ENCODE data around the gene PRPSAP1. TPM values are rescaled to one million over a fixed set of nuclear protein-coding genes. Genes with fewer than 3 reads are reported as not detected.
"Not testable (repeated sequence)": the region's sequence is repeated elsewhere in the genome, so short reads cannot be mapped to it uniquely, and the experiment has no call there.

PRPSAP1 gene
- total RNA-seq, 1 donor from 2014 or later: 25.8 TPM

DNA sequence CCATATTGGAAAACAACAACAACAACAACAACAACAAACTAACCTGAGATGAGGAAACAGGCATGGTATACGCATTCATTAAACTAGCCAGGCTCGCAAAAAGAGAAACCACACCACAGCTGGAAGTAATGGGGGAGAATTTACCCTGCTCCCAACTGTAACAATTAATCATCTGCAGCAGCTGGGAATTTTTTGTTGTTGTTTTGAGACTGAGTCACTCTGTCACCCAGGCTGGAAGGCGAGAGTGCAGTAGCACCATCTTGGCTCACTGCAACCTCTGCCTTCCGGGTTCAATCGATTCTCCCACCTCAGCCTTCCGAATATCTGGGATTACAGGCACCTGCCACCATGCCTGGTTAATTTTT, 16.3 kb downstream of the PRPSAP1 start:
- intact Hi-C loops (cut with DNase I): no loop called here
- DNase-seq (ENCODE audit: low spot score): no peak

DNA sequence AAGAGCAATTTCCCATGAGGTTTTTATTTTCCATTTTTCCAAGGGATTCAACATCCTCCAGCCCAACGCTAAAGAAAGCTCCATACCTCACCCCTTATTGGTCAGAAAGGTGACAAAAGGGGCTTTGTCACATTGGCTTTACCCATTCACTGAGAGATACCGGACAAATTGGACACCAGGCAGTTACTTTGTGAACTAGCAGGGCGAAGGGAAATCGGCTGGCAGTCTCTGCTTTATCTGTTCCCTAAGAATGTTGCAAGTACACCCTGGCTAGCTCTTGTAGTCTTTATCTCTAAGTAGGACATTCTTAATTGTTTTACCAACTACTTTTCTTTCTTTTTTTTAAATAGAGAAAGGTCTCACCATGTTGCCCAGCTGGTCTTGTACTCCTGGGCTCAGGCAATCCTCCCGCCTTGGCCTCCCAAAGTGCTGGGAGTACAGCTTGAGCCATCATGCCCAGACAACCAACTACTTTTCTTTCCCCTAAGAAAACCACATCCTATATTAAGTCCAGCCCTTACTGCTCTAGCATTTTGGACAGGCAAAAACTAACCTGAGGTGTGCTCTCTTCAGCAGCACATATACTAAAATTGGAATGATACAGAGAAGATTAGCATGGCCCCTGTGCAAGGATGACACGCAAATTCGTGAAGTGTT, 16.8 kb downstream of the PRPSAP1 start:
- DNase-seq (ENCODE audit: low spot score): no peak
- intact Hi-C loops (cut with DNase I): no loop called here

DNA sequence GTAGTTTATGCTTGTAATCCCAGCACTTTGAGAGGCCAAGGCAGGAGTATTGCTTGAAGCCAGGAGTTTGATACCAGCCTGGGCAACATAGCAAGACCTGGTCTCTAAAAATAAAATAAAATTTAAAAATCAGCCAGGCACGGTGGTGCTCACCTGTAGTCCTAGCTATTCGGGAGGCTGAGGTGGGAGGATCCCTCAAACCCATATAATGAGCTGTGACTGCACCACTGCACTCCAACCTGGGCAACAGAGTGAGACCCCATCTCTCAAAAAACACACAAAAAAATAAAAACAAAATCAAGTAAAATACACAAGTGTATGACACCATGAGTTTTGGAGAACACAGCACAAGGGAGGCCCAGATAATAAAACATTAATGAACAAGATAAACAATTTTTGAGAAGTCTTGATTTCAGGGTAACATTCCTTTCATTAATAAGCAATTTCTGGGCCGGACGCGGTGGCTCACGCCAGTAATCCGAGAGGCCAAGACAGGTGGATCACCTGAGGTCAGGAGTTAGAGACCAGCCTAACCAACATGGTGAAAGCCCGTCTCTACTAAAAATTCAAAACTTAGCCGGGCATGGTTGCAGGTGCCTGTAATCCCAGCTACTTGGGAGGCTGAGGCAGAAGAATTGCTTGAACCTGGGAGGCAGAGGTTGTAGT, 17.9 kb downstream of the PRPSAP1 start:
- intact Hi-C loops (cut with DNase I): no loop called here
- no peak for DNase-seq (ENCODE audit: low spot score)

DNA sequence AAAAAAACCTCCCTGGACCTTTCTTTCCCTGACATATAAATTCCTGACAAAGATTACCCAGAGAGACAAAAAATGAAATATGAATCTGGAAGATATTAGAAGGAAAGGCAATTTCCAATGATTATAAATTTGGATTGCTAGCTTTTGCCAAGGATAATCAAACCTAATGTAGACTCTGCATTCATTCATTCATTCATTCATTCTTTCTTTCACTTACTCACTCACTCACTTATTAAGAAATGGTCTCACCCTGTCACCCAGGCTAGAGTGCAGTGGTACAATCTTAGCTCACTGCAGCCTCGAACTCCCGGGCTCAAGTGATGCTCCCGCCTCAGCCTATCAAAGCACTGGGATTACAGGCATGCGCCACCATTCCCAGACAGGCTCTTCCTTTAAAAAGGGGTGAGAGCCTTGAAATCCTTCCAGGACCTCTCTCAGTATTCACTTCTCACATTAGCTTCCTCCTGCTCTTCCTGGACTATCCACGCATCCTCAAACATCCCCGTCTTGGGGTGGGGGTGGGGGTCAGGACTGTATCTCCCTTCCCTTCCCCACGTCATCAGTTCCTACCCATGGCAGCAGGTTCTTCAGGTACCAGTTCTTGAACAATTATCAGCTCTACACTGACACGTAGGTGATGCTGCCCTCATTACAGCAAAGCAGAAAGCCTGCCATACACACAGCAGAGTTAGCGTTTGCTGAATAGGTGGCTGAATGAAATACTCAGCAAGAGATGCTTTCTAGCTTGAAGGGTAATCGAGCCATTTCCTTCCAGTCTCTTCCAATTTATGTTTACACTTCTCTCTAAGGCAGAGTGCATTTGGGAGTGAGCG, 19.8 kb downstream of the PRPSAP1 start:
- no peak for DNase-seq (ENCODE audit: low spot score)
- intact Hi-C loops (cut with DNase I): no loop called here

DNA sequence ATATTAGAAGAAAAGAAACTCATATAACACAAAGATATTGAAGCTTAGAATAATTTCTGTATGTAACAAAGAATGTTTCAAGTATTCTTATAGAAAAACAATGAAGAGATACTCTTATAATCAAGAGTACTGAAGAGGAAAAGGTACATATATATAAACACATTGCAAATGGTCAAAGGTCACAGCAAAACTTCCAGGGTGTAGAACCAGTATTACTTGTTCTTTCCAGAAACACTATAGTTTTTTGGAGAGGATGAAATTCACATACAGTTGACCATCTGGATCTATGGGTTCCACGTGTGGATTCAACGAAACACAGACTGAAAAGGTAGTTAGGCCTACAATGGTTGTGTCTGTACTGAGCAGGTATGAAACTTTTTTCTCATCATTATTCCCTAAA, 22.6 kb downstream of the PRPSAP1 start:
- no peak for DNase-seq (ENCODE audit: low spot score)
- intact Hi-C loops (cut with DNase I): no loop called here

DNA sequence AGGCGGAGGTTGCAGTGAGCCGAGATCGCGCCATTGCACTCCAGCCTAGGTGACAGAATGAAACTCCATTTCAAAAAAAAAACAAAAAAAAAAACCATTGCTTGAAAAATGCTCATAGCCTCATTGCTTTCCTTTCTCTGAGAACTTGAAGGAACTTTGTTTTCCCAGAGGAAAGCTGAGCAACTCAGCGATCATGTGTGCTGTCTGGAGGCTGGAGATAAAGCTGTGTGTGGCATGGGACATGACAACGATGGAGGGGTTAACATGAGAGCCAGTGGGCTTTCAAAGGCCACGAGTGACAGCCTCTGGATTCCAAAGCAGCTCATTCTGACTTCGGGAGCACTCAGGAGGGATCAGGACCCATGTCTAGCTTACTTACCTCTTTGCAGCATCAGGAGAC, 24.1 kb downstream of the PRPSAP1 start:
- DNase-seq (ENCODE audit: low spot score): no peak
- intact Hi-C loops (cut with DNase I): no loop called here

DNA sequence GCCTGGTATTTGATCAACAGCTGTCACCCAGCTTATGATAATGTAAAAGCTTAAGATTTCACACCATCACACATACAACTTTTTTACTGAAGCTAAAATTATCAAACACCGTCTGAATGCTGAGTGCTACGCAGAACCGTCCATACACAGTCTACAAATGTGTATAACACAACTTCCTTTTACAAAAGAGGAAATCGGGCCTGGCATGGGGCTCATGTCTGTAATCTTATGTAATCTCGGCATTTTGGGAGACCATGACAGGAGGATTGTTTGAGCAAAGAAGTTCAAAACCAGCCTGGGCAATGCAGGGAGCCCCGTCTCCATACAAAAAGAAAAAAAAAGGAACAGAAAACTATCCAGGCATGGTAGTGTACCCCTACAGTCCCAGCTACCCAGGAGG, 26.0 kb downstream of the PRPSAP1 start:
- DNase-seq (ENCODE audit: low spot score): no peak
- intact Hi-C loops (cut with DNase I): no loop called here

DNA sequence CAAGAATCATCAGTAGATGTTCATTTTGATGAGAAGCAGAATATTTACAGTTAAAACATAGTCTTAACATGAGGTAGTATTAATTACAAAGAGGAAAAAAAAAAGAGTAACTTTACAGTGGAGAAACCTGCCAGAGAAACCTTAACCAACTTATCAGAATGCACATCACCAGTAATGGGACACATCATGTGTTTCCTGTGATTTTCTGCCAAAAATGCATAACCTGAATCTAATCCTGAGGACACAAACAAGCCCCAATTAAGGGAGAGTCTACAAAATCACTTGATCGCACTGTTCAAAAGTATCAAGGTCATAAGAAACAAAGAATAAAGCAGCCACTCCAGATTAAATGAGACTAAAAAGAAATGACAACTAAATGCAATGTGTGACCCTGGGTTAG, 27.4 kb downstream of the PRPSAP1 start:
- DNase-seq (ENCODE audit: low spot score): no peak
- intact Hi-C loops (cut with DNase I): no loop called here

DNA sequence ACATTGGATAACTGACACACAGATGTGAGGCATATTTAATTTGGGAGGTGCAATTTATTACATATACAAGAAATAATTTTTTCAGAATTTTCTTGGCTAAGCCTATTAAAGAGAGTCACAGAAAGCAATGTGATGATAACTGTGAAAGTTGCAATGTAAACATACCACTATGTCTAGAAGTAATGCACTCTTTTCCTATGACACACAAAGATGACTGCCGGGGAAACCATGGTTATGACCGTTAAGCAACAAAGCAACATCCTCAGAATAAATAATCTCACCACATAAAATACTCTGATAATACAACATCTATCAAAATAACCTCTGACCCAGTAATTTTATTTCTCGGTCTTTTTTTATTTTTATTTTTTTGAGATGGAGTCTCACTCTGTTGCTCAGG, 35.1 kb downstream of the PRPSAP1 start:
- intact Hi-C loops (cut with DNase I): no loop called here
- DNase-seq (ENCODE audit: low spot score): no peak

DNA sequence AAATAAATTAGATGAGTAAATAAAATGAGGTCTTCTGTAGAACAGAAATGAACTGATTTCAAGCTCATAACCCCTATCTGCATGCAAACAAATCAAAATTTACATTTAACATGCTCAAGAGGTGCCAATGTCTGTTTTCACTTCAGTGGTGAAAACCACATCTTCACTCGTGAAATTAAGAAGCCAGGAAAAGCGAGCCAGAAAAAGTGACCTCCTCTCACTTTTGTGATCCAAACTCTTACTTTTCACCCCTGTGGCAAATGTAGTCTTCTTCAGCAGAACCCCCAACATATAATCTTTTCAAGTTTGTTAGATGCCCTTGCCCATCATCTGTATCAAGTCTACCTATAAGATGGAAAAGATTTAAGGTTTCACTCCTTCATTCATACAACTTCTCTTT, 36.2 kb downstream of the PRPSAP1 start:
- intact Hi-C loops (cut with DNase I): no loop called here
- no peak for DNase-seq (ENCODE audit: low spot score)

DNA sequence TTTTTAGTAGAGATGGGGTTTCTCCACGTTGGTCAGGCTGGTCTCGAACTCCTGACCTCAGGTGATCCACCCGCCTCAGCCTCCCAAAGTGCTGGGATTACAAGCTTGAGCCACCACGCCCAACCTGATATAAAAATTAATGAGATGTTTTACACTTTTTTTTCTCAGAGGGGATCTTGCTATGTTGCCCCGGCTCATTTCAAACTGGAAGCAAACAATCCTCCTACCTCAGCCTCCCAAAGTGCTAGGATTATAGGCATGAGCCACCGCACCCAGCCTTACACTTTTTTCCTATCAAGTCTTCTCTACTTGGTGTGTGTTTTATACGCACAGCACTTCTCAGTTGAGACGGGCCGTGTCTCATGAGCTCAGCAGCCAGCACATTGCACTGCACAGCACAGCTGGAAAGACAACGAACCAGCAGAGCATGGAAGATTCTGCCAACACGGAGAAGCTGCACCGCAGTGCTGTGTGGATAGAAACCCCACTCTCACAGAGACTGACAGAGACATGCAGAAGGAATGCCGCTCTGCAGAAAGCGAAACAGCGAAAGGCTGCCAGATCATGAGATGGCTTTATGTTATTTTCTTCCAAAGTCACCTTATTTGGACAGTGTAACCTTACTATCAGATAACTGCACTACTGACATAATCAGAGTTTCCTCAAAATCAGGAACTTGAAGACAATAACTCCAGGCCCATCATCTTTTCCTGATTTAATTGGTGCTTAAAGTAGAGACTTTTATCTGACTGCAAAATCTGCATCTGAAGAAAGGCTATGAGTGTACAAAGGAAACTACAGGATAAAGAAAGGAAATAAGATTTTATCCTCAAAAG, 39.1 kb downstream of the PRPSAP1 start:
- DNase-seq (ENCODE audit: low spot score): no peak

DNA sequence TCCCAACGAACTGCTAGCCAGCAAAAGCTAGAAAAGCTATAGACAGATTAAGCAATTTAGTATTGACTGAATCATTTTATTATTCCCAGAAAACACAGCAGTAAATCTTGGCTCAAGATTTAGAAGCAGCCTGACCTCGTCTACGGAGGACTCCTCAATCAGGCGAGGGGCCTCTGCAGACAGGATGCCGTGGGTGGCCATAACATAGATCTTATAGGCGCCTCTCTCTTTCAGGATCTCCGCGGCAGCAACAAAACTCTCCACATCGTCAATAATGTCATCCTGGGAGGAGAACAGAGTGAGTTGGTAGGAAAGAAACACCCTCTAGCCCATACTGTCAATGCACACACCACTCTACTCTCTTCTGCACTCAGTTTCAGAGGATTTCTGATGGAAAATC, 41.0 kb downstream of the PRPSAP1 start:
- intact Hi-C loops (cut with DNase I): no loop called here
- no peak for DNase-seq (ENCODE audit: low spot score)

More for the DNA sequence above, 39.1 kb downstream of the PRPSAP1 start:
- intact Hi-C loops (cut with DNase I): no loop called here

DNA sequence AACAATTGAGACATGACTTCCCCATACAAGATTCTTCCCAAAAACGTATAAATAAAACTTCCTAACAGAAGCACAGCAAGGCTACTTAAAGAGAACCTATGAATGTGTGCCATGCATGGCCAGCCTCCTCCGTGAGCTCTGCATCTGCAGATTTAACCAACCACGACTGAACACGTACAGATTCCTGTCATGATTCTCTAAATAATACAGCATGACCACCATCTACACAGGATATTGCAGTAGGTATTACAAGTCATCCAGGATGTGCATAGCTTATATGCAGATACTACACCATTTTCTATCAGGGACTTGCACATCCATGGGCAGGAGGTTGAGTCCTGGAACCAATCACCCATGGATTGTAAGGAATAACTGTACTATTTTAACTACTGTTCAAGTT, 44.3 kb downstream of the PRPSAP1 start:
- intact Hi-C loops (cut with DNase I): no loop called here
- no peak for DNase-seq (ENCODE audit: low spot score)

DNA sequence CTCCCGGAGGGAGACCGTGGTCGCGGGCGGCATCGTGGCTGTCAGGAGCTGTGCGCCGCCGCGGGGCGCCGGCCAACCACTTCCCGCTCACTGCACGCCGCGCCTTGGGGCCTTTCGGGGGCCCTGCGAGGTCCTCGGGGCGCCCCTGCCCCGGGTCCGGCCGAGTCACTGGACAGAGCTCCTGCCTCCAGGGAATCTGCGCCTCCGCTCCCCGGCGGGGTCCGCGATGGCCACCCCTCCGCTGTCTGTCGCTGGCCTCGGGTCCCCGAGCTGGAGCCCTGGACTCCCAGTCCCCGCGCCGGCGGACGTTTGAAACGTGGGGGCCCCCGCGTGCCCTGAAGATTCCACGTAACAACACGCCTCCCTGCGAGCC, 45.8 kb downstream of the PRPSAP1 start, which contains the start of gene QRICH2:
QRICH2 (minus strand) TSS at position 311 of the 373 bp plus-strand sequence; CDS start at position 33, 278 bp downstream.
- intact Hi-C loops (cut with DNase I): no loop called here
- no peak for DNase-seq (ENCODE audit: low spot score)

DNA sequence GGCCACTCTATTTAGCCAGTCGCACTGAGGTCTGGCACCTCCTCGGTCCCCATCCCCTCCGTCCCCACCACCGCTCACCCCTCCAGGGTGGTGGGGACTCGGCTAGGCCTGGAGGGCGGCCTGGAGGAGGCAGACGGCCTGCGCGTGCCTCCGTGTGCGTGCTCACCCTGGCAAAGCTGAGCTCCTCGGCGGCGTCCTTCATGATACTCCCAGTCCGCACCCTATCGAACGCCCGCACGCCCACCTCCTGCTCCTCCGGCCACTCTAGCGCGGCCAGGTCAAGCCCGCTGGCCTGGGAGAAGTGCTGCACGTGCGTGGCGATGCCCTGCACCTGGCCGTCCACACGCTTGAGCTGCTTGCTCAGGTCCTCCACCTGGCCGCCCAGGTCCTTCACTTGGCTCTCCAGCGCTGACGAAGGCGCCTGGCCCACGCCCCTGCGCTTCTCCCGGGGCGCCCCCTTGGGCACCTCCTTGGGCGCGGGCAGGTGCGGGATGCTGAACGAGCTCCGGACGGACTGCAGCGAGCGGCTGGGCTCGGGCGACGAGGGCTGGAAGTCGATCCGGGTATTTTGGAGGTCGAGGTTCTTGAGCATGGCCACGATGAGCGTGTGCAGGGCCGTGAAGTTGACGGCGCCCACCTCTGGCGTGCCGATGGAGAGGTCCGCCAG, 46.3 kb downstream of the PRPSAP1 start:
- DNase-seq (ENCODE audit: low spot score): no peak
- intact Hi-C loops (cut with DNase I): no loop called here

DNA sequence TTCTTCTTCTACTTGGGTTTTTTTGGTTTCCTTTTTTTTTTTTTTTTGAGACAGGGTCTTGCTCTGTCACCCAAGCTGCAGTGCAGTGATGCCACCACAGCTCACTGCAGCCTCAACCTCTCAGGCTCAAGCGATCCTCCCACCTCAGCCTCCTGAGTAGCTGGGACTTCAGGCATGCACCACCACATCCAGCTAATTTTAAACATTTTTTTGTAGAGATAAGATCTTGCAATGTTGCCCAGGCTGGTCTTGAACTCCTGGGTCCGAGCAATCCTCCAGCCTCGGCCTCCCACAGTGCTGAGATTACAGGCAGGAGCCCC, 48.6 kb downstream of the PRPSAP1 start:
- intact Hi-C loops (cut with DNase I); DNase-seq (ENCODE audit: low spot score): not testable (repeated sequence)

DNA sequence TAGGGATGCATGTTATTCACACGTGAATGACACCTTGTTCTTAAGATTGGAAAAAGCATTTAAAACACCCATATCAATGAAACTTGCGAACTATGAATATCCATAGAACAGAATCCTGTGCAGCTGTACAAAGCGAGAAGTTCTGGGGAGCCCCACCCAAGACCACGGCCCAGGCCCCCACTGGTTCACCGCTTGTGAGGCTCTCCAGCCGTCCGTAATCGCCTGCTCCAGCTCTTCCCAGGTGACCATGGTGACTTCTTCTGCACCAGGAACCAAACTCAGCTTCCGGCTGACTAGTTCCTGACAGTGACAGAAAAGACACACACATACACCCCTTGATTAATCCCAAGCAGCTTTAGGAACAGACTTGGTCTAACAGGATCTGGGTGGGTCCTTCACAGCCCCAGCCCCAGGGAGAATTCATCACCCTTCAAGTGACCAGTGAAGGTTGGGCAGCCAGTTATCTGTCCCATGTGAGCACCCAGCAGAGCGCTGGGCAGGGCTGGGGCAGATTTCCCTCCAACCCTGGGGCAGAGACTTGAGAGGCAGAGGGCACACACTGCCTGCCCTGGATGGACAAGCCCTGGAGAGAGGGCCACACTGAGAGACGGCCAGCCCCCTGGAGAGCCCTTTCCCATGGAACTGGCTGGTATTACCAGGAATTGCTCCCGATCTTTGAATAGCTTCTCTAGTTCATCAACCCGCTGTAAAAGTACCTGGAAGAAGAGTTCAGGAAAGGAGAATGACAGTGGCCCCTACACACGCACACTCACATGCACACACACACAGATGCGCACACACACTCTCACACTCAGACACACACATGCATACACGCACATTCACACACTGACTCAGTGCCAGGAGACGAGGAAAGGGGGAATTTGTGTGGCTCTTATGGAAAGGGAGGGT, 49.2 kb downstream of the PRPSAP1 start:
- intact Hi-C loops (cut with DNase I): loop anchor here (5.0 kb wide), 2 partner anchors 153 to 203 kb away; no protein-coding TSS in a partner anchor
- DNase-seq (ENCODE audit: low spot score): no peak

DNA sequence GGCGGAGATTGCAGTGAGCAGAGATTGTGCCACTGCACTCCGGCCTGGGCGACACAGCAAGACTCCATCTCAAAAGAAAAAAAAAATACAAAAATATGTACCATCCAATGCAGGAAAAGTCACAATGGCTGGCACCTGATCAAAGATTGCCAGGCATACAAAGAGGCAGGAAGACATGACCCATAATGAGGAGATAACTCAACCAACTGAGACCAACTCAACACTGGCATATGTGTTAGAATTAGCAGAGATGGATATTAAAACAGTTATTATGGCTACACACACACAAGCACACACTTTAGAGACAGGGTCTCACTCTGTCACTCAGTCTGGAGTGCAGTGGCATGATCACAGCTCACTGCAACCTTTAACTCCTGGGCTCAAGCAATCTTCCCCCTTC, 56.3 kb downstream of the PRPSAP1 start:
- intact Hi-C loops (cut with DNase I): no loop called here
- no peak for DNase-seq (ENCODE audit: low spot score)

All from cardiac septum (tissue), 1 donor.